Mesodermal cell (in vitro differentiated cells): Measurements from ENCODE around the gene PTPRG.

Source experiments
- H3K27ac ChIP-seq: 2 replicates; pipeline ENCODE4 v1.7.0; 2013; ENCODE audit warnings: mild to moderate bottlenecking, low read depth, low read length, moderate library complexity; ENCODE audit not compliant: severe bottlenecking
- H3K36me3 ChIP-seq: 2 replicates; pipeline ENCODE4 v1.7.1; 2013; ENCODE audit warnings: mild to moderate bottlenecking, low read length, moderate library complexity; ENCODE audit not compliant: control insufficient read depth, insufficient read depth
- H3K4me1 ChIP-seq: one replicate; pipeline ENCODE4 v1.7.1; 2013; ENCODE audit warnings: mild to moderate bottlenecking, low read length; ENCODE audit not compliant: insufficient read depth, control insufficient read depth, poor library complexity, severe bottlenecking
- H3K4me3 ChIP-seq: 2 replicates; pipeline ENCODE4 v1.7.0; 2013; ENCODE audit warnings: low read length, control low read depth, mild to moderate bottlenecking; ENCODE audit not compliant: insufficient read depth, poor library complexity, severe bottlenecking; ENCODE audit errors: extremely low read depth
- H3K9me3 ChIP-seq: 2 replicates; pipeline ENCODE4 v1.7.1; 2013; ENCODE audit warnings: mild to moderate bottlenecking, low read length, moderate library complexity; ENCODE audit not compliant: control insufficient read depth
- WGBS, 2 experiments: methylation state at CpG; one replicate each; pipeline ENCODE4 v1.1.5; 2013; ENCODE audit warnings: missing lambda C conversion rate in 2 of 2; ENCODE audit not compliant: insufficient coverage in 2 of 2; 5-methylcytosine and 5-hydroxymethylcytosine counted together

The PTPRG gene

DNA sequence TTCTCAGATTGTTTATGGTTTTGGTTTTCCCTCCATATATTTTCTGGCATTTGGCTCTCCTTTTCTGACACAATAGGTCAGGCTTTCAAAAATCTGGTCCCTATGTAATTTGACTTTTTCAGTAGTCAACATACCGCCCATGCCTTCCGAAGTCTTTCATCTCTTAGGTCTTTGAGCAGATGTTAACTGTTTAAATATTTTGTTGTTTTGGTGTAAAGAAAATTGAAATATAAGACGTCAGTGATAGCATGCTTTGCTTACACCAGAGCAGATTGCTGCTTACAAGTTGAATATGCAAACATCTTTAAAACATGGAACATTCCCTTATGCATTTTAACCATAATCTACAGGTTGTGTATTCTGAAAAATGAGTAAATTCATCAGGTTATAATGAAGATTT, 233.0 kb downstream of the PTPRG start:
- no peaks in the 10 kb centered on the region for H3K9me3 ChIP-seq
- H3K27ac ChIP-seq = no peak overlapping the region
- no peak overlapping the region for H3K4me3 ChIP-seq
- H3K36me3 ChIP-seq = no peaks in the 10 kb centered on the region
- peaks cover 7% of the 10 kb centered on the region for H3K4me1 ChIP-seq
- WGBS, 2 experiments = 100% methylated on average over 1 to 2 of the region's 3 CpGs

DNA sequence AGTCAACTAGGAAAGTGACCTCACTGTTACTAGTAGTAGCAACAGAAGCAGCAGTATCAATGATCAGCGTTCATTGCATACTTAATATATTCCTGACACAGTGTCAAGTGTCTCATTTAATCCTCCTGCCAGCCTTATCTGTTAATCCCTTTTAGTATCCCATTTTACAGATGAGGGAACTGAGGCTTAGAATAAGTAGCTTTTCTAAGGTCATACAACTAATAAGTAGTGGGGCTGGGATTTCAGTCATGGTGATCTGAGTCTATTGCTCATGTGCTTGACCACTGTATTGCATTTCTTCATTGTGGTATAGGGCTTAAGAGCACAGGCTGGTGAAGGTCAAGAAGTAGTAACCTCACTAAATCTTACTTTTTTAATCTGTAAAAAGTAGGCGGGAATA, 233.6 kb downstream of the PTPRG start:
- Histone ChIP-seq H3K36me3 (no peaks in the 10 kb centered on the region), H3K27ac (no peak overlapping the region), H3K9me3 (no peaks in the 10 kb centered on the region), H3K4me3 (no peak overlapping the region), H3K4me1 (peaks cover 7% of the 10 kb centered on the region)
- 80 to 100% methylated on average over 1 of the region's 2 CpGs for WGBS, 2 experiments

DNA sequence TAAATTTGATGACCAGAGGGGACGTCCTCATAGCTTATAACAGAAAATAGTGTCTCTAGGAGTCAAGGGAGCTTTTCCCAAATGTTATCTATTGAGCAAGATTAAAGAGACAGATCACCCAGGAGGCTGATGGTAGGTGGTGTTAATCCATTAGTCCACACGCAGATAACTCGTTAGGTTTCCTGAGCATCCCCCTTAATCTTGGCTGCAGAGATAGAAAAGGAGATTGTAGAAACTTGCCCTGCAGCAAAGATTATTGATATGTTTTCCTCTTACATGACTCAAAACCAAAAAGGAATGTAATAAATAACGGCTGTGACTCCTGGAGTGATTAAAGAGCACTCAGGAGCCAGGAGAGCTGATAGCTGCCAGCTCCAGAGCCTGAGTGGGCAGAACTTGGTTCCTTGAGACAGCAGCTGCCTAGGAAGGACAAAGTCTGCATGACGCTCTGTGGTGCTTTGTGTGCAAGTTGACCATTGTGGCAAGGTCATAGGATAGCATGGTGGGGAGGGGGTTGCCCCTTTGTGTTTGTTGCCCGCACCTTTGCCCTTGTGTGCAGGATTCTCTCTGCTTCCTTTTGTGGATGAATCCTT, 234.8 kb downstream of the PTPRG start:
- Histone ChIP-seq H3K27ac (peak overlapping the region; percentile 39), H3K36me3 (no peaks in the 10 kb centered on the region), H3K4me1 (peaks cover 7% of the 10 kb centered on the region), H3K4me3 (no peak overlapping the region), H3K9me3 (no peaks in the 10 kb centered on the region)
- 83 to 92% methylated on average over 2 to 3 of the region's 6 CpGs for WGBS, 2 experiments

DNA sequence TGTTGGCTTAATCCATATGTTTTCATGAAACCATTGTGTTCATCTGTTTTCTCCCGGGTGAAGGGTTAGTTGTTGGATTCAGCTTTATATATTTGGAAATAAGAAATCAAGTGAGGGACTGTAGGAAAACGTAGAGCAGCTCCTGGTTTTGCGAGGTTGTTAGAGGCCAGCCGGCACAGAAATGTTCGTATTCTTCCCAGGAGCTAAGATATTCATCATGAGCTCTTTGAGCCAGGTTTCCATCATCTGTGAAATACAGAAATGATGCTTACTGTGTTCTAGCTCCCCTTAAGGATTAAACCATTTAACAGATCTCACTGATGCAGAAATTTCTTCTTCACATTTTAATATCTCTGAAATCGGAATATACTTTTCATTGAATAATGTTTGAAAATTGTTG, 235.5 kb downstream of the PTPRG start:
- no peak overlapping the region for H3K4me3 ChIP-seq
- H3K9me3 ChIP-seq = no peaks in the 10 kb centered on the region
- H3K4me1 ChIP-seq = peaks cover 7% of the 10 kb centered on the region
- no peak overlapping the region for H3K27ac ChIP-seq
- WGBS, 2 experiments = 95 to 100% methylated on average over 4 of the region's 6 CpGs
- no peaks in the 10 kb centered on the region for H3K36me3 ChIP-seq

DNA sequence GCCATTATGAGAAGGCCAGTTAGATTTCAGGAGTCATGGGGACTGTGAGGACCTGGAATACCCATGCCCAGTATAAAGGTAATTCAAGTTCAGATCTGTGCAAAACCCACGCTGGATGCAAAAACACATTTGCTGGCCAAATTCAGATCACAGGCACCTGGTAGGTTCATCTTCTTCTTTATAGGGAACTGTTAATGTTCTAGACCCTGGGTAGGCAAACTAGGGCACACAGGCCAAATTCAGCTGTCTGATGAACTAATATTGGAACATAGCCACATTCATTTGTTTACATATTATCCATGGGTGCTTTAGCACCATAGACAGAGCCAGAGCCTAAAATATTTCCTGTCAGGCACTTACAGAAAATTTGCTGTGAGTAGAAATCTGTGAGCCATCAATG, 241.4 kb downstream of the PTPRG start:
- 100% methylated on average over 1 of the region's 1 CpG; no CpG with 5 or more reads in 1 of the 2 experiments for WGBS, 2 experiments

DNA sequence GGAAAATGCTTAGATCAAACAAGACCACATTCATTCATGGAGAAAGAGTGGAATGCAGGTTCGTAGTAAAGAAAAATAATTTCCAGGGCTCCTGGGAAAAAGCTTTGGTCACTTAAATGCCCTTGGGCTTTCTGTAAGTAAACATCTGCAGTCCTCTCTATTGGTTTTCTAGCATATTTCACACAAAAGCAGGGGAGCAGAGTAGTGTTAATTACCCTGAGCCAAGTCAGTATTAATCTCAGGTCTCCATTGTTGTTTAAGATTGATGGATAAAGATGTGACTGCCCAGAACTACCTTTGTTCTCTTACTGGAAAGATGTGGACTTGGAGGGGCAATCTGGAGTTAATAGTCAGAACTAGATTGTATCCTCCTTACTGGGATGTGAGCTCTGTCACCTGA, 242.6 kb downstream of the PTPRG start:
- no peaks in the 10 kb centered on the region for H3K36me3 ChIP-seq
- no CpG with 5 or more reads among the region's 1 CpG for WGBS, 2 experiments
- no peak overlapping the region for H3K4me3 ChIP-seq
- no peak overlapping the region for H3K27ac ChIP-seq
- peaks cover 4% of the 10 kb centered on the region for H3K4me1 ChIP-seq
- H3K9me3 ChIP-seq = no peaks in the 10 kb centered on the region

More for the DNA sequence above, 241.4 kb downstream of the PTPRG start:
- H3K27ac ChIP-seq = no peak overlapping the region
- H3K4me1 ChIP-seq = peaks cover 4% of the 10 kb centered on the region
- H3K4me3 ChIP-seq = no peak overlapping the region
- no peaks in the 10 kb centered on the region for H3K9me3 ChIP-seq
- H3K36me3 ChIP-seq = no peaks in the 10 kb centered on the region

DNA sequence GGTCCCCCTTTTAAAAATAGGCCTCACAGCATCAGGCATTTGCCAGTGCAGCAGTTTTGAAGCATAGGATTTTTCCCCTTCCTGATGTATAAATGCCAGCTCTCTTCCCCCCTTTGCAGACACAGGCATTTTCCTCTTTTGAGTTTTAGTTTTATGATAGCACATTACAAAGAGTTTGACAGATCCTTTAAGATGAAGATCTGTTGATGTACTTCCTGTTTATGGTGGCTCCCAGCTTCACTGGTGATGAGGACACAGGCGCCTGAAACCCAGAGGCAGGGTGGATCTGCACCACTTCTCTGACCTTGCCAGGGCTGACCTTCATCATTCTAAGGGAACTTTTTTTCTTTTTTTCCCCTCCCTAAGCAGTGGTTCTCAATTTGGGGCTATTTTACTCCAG, 243.4 kb downstream of the PTPRG start:
- Histone ChIP-seq H3K4me1 (peaks cover 4% of the 10 kb centered on the region), H3K36me3 (no peaks in the 10 kb centered on the region), H3K4me3 (no peak overlapping the region), H3K27ac (no peak overlapping the region), H3K9me3 (no peaks in the 10 kb centered on the region)
- WGBS, 2 experiments = 83 to 100% methylated on average over 1 of the region's 1 CpG

DNA sequence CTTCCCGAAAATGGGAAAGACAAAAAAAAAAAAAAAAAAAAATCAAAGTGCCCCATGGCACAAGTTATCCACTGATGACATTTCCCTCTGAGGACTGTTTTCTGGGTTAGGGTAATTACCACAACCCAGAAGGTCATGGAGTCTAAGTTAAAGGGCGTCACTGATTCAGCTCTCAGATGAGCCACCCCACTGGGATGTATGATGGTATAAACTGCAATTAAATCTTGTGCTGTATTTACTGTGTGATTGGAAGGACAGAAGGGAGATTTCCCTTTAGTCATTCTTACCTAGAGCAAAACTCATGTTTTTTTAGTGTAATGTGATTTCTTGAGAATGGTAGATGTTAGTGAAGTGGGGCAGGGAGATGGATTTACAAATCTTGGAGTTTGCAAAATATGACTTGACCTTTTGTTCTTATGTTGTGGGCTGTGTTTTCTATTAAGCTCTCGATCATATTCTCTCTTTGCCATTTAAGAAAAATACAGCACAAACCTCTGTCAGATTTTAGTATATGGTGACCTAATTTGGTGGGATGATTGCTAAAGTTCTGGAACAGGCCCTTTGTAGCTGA, 244.2 kb downstream of the PTPRG start:
- H3K9me3 ChIP-seq = no peaks in the 10 kb centered on the region
- H3K4me3 ChIP-seq = no peak overlapping the region
- no peak overlapping the region for H3K27ac ChIP-seq
- 100% methylated on average over 1 of the region's 3 CpGs; no CpG with 5 or more reads in 1 of the 2 experiments for WGBS, 2 experiments
- peaks cover 4% of the 10 kb centered on the region for H3K4me1 ChIP-seq
- H3K36me3 ChIP-seq = no peaks in the 10 kb centered on the region

DNA sequence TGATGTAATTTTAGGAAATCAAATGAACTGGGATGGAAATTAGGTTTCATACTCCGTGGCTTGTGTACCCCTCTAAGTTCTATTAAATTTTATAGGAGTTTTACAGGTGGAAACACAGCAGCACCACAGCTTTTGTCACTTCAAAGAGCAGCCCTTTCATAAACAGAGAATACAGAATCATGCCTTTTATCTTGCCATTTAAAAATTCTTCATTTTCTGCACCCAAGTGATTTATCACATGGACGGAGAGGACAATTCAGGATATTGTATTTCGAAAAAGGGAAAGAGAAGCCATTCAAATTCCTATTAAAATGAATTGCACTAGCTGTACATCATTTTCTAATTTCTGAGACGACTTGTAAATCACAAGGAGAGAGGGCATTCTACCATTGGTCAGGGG, 245.4 kb downstream of the PTPRG start:
- Histone ChIP-seq H3K4me1 (peaks cover 4% of the 10 kb centered on the region), H3K4me3 (no peak overlapping the region), H3K9me3 (no peaks in the 10 kb centered on the region), H3K36me3 (no peaks in the 10 kb centered on the region), H3K27ac (no peak overlapping the region)
- WGBS, 2 experiments = 80 to 100% methylated on average over 1 of the region's 4 CpGs

DNA sequence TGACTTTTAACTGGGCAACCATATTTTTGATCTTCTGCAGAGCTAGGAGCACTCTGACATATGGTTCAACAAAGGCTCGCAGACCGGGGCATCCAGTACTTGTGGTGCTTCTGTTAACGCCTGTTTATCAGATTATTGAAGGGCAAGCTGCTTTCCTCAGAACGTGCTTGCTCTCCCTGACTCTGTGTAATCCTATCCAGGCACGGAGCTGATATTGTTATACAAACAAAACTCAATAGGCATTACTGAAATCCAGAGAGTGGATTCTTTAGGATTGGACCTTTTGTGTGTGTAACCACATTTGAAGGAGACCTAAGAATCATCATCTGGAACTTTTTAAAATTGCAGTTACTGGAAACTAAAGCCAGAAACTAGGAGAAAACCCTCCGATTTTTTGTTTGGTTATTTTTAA, 246.5 kb downstream of the PTPRG start:
- Histone ChIP-seq H3K4me3 (no peak overlapping the region), H3K36me3 (no peaks in the 10 kb centered on the region), H3K9me3 (no peaks in the 10 kb centered on the region), H3K4me1 (peaks cover 4% of the 10 kb centered on the region), H3K27ac (peak overlapping the region; percentile 30)
- WGBS, 2 experiments = 60 to 76% methylated on average over 2 to 5 of the region's 6 CpGs

DNA sequence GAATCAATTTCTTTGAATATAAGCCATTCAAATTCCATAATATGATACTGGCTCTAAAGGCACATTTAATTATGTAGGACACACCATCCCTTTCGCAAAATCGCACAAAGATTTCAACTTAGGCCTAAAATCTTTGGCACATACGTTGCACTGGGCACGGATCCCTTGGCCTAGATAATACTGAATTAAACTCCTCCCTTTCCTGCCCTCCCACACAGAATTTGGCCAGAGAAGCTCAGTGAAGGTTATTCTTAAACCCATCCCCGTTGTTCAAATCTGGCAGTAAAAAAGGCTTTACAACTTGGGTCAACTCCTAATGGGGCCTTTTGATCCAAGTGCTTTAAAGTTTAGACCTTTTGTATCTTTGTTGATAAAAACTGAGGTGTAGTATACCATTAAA, 247.2 kb downstream of the PTPRG start:
- Histone ChIP-seq H3K4me3 (no peak overlapping the region), H3K9me3 (no peaks in the 10 kb centered on the region), H3K36me3 (no peaks in the 10 kb centered on the region), H3K4me1 (peaks cover 4% of the 10 kb centered on the region), H3K27ac (no peak overlapping the region)
- 93 to 95% methylated on average over 4 to 5 of the region's 5 CpGs for WGBS, 2 experiments
